Heart right ventricle (tissue), 16 donors: ENCODE results near the gene LIPH. TPM values are rescaled to one million over a fixed set of nuclear protein-coding genes. Genes with fewer than 3 reads are reported as not detected.

Experiments used
- ATAC-seq, 8 donors: fragments of 200-7000 bp; cut with Tn5 transposase; one replicate each; pipeline ENCODE4 v1.9.1; 2020; ENCODE audit warnings: mild to moderate bottlenecking in 8 of 8, moderate library complexity in 8 of 8, moderate number of reproducible peaks in 1 of 8
- DNase-seq, 2 donors: peaks; one replicate each; pipeline ENCODE4 v3.0.0-alpha.2; 2020
- H3K27ac ChIP-seq, 10 donors: fragments of 200-600 bp; sonication (generic) in 2 of 10; one replicate each; pipeline versions ENCODE4 v1.5.0 to v1.8.0; 2020 to 2022; ENCODE audit warnings: mild to moderate bottlenecking in 3 of 10
- H3K27me3 ChIP-seq, 7 donors: fragments of 200-600 bp; one replicate each; pipeline ENCODE4 v1.8.0; 2021 to 2022; ENCODE audit warnings: mild to moderate bottlenecking in 2 of 7
- H3K36me3 ChIP-seq, 9 donors: fragments of 200-600 bp; sonication (generic) in 1 of 9; one replicate each; pipeline versions ENCODE4 v1.5.0 to v1.8.0; 2020 to 2022; ENCODE audit warnings: mild to moderate bottlenecking in 2 of 9
- H3K4me1 ChIP-seq, 9 donors: fragments of 200-600 bp; sonication (generic) in 1 of 9; one replicate each; pipeline versions ENCODE4 v1.5.0 to v1.8.0; 2020 to 2022; ENCODE audit warnings: mild to moderate bottlenecking in 4 of 9
- H3K4me3 ChIP-seq, 10 donors: fragments of 200-600 bp; sonication (generic) in 2 of 10; one replicate each; pipeline versions ENCODE4 v1.5.0 to v1.8.0; 2020 to 2022; ENCODE audit warnings: mild to moderate bottlenecking in 7 of 10, moderate library complexity in 2 of 10
- H3K9me3 ChIP-seq, 11 donors: fragments of 200-600 bp in 10 of 11; sonication (generic) in 2 of 11; one replicate each; pipeline versions ENCODE4 v1.5.0 to v1.8.0; 2013 to 2022; ENCODE audit warnings: mild to moderate bottlenecking in 2 of 11, control low read depth in 1 of 11, moderate library complexity in 1 of 11
- WGBS, 2 donors: extraction: QIAGEN DNeasy Blood & Tissue Kit; methylation state at CpG; one replicate each; pipeline ENCODE4 v1.1.7; 2013; ENCODE audit warnings: inconsistent platforms in 1 of 2; 5-methylcytosine and 5-hydroxymethylcytosine counted together
- intact Hi-C, 10 donors: fragments of 100-400 bp; cut with DNase I; formaldehyde crosslinking; loops; one replicate each; pipeline versions ENCODE4 v1.11.1 to v1.14.2; 2022
- polyA plus RNA-seq, 2 donors: library from polyadenylated mRNA; stranded (reverse); fragments of 200-250 nt; gene quantifications; one replicate each; pipeline ENCODE4 v1.2.3, GENCODE V29; 2013
- total RNA-seq, 10 donors: library from RNA; stranded (reverse); fragmentation: NEBNext Ultra II Directional in 3 of 10; extraction: Animal tissue kit (Norgen Biotek cat#: 25700) in 3 of 10; gene quantifications; one replicate each; pipeline versions ENCODE4 v1.2.1 to v1.2.4, GENCODE V29; 2021 to 2023
- TF ChIP-seq, protein P1 (sequence below), 9 donors: fragments of 200-600 bp; sonication (generic) in 2 of 9; IDR thresholded peaks; one replicate each; pipeline versions ENCODE4 v1.5.0 to v1.8.0; 2021 to 2022; ENCODE audit warnings: antibody characterized with exemption in 9 of 9, mild to moderate bottlenecking in 5 of 9, moderate library complexity in 1 of 9
- donor health status: Arrhythmogenic right ventricular cardiomyopathy.
- donor health status: ischemic (EF 13 %, LVEDD 7.1; RV severe dilation, severe dysfunction).
- donor health status: healthy with polysubstance abuse.
- donor health status: DM: no; HTN: yes; CAD: no.
- donor health status: DM: no; HTN: no; CAD: no.
- donor health status: ischemic (EF 25% LVEDD 6.9; RV normal size, moderate dysfunction).
- donor health status: ischemic (EF 25% LVEDD 5.7; RV mildly dilated, moderate dysfunction).
- donor health status: healthy.
- donor health status: DM: yes; HTN: yes; CAD: no.
- donor health status: Ischemic cardiomyopathy.
- donor health status: ischemic (EF 35%, LVEDD 5.7; RV mildly dilated, moderate dysfunction).
- donor health status: nonischemic (EF 11% LVEDD 7.7; RV severe dilation, severe dysfunction).
- donor health status: DM: yes; HTN: yes; CAD: no.
- donor health status: PGD.
- donor health status: ischemic (EF 29% LVEDD 5.4; RV normal size, mild dysfunction).
- donor health status: nonischemic (EF 23%, LVEDD 6.1; RV moderate dilation, normal function).

The LIPH gene
- total and polyA plus RNA-seq, 12 donors, result 0.12 to 1.7 (median 0.42) TPM; not detected in 2

DNA sequence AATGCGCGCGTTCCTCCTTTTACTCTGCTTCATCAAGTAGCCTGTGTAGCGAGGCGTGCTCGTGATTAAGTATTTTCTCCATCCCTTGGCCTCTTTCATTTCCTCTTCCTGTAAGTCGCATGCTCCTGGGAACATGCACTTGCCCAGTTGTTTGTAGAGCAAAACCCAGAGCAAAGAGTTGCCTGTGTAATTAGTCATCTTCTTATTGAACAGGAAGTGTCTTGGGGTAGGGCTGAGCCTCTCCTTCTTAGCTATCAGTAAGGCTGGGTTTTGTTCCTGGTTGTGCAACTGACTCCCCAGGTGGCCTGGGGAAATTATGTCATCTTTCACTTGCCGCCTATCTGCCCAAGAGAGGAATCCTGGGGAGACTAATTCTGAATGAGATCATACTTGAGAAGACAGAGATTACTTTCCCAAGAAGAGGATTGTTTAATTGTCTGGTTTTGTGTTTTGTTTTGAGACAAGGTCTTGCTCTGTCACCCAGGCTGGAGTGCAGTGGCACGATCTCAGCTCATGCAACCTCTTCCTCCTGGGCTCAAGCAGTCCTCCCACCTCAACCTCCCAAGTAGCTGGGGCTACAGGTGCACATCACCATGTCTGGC lies 14.9 kb downstream of the LIPH start:
- H3K27me3 ChIP-seq, result peaks cover 0 to 3% (median 0%) of the 10 kb centered on the region in 7 donors
- intact Hi-C loops, result no loop called here
- no peaks in the 10 kb centered on the region for H3K9me3 ChIP-seq
- TF ChIP-seq, protein P1, sequence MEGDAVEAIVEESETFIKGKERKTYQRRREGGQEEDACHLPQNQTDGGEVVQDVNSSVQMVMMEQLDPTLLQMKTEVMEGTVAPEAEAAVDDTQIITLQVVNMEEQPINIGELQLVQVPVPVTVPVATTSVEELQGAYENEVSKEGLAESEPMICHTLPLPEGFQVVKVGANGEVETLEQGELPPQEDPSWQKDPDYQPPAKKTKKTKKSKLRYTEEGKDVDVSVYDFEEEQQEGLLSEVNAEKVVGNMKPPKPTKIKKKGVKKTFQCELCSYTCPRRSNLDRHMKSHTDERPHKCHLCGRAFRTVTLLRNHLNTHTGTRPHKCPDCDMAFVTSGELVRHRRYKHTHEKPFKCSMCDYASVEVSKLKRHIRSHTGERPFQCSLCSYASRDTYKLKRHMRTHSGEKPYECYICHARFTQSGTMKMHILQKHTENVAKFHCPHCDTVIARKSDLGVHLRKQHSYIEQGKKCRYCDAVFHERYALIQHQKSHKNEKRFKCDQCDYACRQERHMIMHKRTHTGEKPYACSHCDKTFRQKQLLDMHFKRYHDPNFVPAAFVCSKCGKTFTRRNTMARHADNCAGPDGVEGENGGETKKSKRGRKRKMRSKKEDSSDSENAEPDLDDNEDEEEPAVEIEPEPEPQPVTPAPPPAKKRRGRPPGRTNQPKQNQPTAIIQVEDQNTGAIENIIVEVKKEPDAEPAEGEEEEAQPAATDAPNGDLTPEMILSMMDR (IDR thresholded peaks at IDR 0.05), result no peak
- no peaks in the 10 kb centered on the region for H3K36me3 ChIP-seq
- WGBS, 2 donors, result 29 to 56% methylated on average over 9 of the region's 9 CpGs
- H3K27ac ChIP-seq, result peak overlapping the region in 7 of 10 donors; percentile 20 to 62 (median 48)
- H3K4me3 ChIP-seq, result no peak overlapping the region
- peak; percentile 64 to 97 (median 88) for ATAC-seq
- peaks cover 0 to 13% (median 0%) of the 10 kb centered on the region in 9 donors for H3K4me1 ChIP-seq
- DNase-seq, result peak in 1 of 2 donors; percentile 23

GRCh38 chr3:185534511-185534910 lies 17.9 kb downstream of the LIPH start:
- no peaks in the 10 kb centered on the region for H3K36me3 ChIP-seq
- H3K4me3 ChIP-seq, result no peak overlapping the region
- ATAC-seq (no peak), DNase-seq (no peak)
- intact Hi-C loops, result no loop called here
- no peak overlapping the region for H3K27ac ChIP-seq
- no peaks in the 10 kb centered on the region for H3K27me3 ChIP-seq
- WGBS, 2 donors, result 85 to 90% methylated on average over 2 of the region's 2 CpGs
- TF ChIP-seq, protein P1 (IDR thresholded peaks at IDR 0.05), result no peak
- H3K9me3 ChIP-seq, result no peaks in the 10 kb centered on the region
- peaks cover 0 to 13% (median 0%) of the 10 kb centered on the region in 9 donors for H3K4me1 ChIP-seq

DNA sequence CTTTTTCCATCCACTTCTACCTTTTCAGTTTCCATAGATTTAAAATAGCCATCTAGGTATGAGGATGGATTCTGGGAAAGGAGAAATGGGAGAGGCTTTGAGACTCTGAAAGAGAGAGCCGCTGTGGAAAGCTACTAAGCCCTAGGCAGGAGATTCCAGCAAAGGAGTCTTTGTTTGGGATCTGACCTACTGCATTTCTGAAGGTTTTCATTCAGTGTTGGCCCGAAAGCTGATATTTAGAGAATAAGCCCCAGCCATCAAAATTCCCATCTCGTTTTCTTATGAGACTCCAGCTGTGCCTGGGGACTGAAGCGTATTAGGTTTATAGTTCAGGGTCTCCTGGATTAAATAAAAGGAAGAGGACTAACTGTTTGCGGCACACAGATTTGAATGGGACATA lies 19.5 kb downstream of the LIPH start:
- H3K36me3 ChIP-seq, result no peaks in the 10 kb centered on the region
- H3K9me3 ChIP-seq, result no peaks in the 10 kb centered on the region
- no peak for ATAC-seq
- H3K4me1 ChIP-seq, result peaks cover 0 to 13% (median 0%) of the 10 kb centered on the region in 9 donors
- intact Hi-C loops, result no loop called here
- no peak overlapping the region for H3K4me3 ChIP-seq
- H3K27ac ChIP-seq, result no peak overlapping the region
- DNase-seq, result no peak
- H3K27me3 ChIP-seq, result no peaks in the 10 kb centered on the region
- TF ChIP-seq, protein P1 (IDR thresholded peaks at IDR 0.05), result no peak
- WGBS, 2 donors, result 60 to 64% methylated on average over 5 of the region's 5 CpGs

GRCh38 chr3:185530856-185531255 lies 21.5 kb downstream of the LIPH start:
- WGBS, 2 donors, result 54 to 58% methylated on average over 5 of the region's 5 CpGs
- TF ChIP-seq, protein P1 (IDR thresholded peaks at IDR 0.05), result no peak
- no peaks in the 10 kb centered on the region for H3K9me3 ChIP-seq
- no peak overlapping the region for H3K27ac ChIP-seq
- intact Hi-C loops, result no loop called here
- peaks cover 0 to 3% (median 0%) of the 10 kb centered on the region in 7 donors for H3K27me3 ChIP-seq
- no peaks in the 10 kb centered on the region for H3K36me3 ChIP-seq
- H3K4me3 ChIP-seq, result no peak overlapping the region
- H3K4me1 ChIP-seq, result no peaks in the 10 kb centered on the region
- DNase-seq, result no peak
- ATAC-seq, result no peak
